ENCODE measurements around the gene ITCH. TPM values are rescaled to one million over a fixed set of nuclear protein-coding genes. Genes with fewer than 3 reads are reported as not detected.
"Not testable (repeated sequence)": the region's sequence is repeated elsewhere in the genome, so short reads cannot be mapped to it uniquely, and the experiment has no call there.

ITCH gene
- total RNA-seq, 1 experiment from 2014 or later = 44.4 TPM

- DNase-seq (ENCODE audit: low read depth, low spot score) = no peak
- in situ Hi-C loops (cut with HindIII; ENCODE audit: low pct_unique_long_range_greater_than_20kb, low sequenced_read_pairs) = no loop called here
Observed at GRCh38 chr20:34427784-34428183, 64.7 kb downstream of the ITCH start.

DNA sequence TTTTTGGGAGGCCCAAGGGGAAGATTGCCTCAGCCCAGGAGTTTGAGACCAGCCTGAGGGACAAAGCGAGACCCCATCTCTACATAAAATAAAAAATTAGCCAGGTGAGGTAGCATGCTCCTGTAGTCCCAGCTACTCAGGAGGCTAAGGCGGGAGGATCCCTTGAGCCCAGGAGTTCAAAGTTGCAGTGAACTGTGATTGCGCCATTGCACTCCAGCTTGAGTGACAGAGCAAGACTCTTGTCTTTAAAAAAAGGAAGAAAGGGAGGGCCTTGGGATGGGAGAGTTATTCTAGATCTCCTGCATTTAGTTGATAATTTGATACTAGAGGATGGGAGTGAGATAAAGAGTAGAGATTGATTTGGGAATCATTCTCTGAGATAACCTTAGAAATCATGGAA lies 68.1 kb downstream of the ITCH start:
- in situ Hi-C loops (cut with HindIII; ENCODE audit: low pct_unique_long_range_greater_than_20kb, low sequenced_read_pairs) = no loop called here
- no peak for DNase-seq (ENCODE audit: low read depth, low spot score)

DNA sequence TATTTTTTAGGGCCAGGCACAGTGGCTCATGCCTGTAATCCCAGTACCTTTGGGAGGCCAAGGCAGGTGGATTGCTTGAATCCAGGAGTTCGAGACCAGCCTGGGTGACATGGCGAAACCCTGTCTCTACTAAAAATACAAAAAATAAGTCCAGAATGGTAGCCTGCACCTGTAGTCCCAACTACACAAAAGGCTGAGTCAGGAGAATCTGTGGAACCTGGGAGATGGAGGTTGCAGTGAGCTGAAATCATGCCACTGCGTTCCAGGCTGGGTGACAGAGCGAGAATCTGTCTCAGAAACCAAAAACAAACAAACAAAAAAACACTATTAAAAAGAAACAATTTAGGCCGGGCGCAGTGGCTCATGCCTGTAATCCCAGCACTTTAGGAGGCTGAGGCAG lies 69.6 kb downstream of the ITCH start:
- DNase-seq (ENCODE audit: low read depth, low spot score); in situ Hi-C loops (cut with HindIII; ENCODE audit: low pct_unique_long_range_greater_than_20kb, low sequenced_read_pairs): not testable (repeated sequence)

GRCh38 chr20:34433391-34433790 lies 70.3 kb downstream of the ITCH start:
- in situ Hi-C loops (cut with HindIII; ENCODE audit: low pct_unique_long_range_greater_than_20kb, low sequenced_read_pairs) = no loop called here
- DNase-seq (ENCODE audit: low read depth, low spot score) = no peak

DNA sequence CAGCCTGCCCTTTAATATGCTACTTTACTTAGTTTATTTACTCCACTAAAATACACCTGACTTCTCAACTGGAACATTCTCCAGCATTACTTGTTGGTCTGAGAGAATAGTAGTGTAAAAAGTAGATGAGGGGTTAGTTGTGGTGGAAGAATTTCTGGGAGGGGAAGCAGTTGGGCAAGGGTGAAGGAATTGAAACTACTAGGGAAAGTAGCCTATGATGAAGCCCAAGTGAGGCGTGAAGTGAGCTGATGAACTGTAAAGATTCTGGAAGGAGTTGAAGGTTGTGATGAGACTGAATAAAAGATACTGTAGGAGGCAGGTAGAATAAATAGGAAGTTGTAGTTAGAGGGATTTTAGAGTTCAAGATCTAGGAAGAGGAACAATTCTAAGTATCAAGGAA lies 72.5 kb downstream of the ITCH start:
- no peak for DNase-seq (ENCODE audit: low read depth, low spot score)
- in situ Hi-C loops (cut with HindIII; ENCODE audit: low pct_unique_long_range_greater_than_20kb, low sequenced_read_pairs) = no loop called here

DNA sequence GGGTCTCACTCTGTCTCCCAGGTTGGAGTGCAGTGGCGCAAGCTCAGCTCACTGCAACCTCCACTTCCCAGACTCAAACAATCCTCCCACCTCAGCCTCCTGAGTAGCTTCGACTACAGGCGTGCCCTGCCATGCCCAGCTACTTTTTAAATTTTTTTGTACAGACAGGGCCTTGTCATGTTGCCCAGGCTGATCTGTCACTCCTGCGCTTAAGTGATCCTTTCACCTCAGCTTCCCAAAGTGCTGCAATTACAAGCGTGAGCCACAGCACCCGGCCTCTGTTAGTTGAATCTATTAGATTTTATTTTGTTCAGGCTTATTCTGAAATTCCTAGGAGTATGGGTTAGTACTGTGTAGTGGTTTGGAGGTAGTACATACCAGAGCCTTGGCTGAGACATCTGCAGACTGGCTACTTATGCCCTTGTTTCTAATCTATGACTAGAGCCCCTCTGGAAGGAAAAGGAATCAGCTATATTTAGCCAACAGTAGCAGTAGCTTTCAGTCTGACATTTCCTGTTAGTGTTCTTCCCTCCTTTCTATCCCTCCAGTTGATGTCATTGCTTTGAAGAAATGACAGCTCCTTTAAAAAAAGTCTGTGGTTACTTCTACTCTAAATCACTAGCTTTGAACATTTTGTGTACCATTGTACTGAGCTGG lies 74.4 kb downstream of the ITCH start:
- DNase-seq (ENCODE audit: low read depth, low spot score) = no peak
- in situ Hi-C loops (cut with HindIII; ENCODE audit: low pct_unique_long_range_greater_than_20kb, low sequenced_read_pairs) = no loop called here

GRCh38 chr20:34439168-34439567 lies 76.1 kb downstream of the ITCH start:
- in situ Hi-C loops (cut with HindIII; ENCODE audit: low pct_unique_long_range_greater_than_20kb, low sequenced_read_pairs) = no loop called here
- DNase-seq (ENCODE audit: low read depth, low spot score) = no peak

- in situ Hi-C loops (cut with HindIII; ENCODE audit: low pct_unique_long_range_greater_than_20kb, low sequenced_read_pairs); DNase-seq (ENCODE audit: low read depth, low spot score): not testable (repeated sequence)
Observed at GRCh38 chr20:34441423-34441822, 78.3 kb downstream of the ITCH start.

GRCh38 chr20:34443546-34443945 lies 80.5 kb downstream of the ITCH start:
- in situ Hi-C loops (cut with HindIII; ENCODE audit: low pct_unique_long_range_greater_than_20kb, low sequenced_read_pairs) = no loop called here
- no peak for DNase-seq (ENCODE audit: low read depth, low spot score)

DNA sequence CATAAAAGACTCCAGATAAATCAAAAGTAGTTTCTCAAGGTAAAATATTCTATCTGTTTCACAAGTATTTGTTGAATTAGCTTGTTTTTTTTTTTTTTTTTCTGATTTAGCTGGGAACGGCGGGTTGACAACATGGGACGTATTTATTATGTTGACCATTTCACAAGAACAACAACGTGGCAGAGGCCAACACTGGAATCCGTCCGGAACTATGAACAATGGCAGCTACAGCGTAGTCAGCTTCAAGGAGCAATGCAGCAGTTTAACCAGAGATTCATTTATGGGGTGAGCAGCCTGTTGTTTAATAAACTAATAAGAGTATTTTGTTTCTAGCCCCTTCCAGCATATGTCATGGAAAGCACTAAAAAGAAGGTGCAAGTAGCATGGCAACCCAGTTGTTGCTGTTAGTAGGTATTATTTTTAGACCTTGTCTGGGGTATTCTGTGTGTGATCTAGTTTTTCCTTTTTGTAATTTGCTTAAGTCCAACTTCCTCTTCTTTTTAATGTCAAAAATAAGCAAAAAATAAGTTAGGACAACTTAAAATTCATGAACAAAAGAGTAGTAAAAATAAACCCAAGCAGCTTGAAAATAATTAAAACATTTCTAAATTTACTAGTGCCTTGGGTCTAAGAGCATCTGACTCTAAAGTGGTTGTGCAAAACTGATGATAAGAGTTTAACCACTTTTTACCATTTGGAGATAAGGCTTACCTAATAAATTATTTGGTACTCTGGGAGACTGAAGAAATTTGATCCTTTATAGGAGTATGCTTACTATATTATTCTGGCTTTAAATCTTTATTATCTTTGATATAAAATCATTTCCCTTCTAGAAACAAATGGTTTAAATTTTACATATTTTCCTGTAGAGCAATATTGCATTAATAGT lies 82.3 kb downstream of the ITCH start:
- DNase-seq (ENCODE audit: low read depth, low spot score) = no peak
- in situ Hi-C loops (cut with HindIII; ENCODE audit: low pct_unique_long_range_greater_than_20kb, low sequenced_read_pairs) = no loop called here

GRCh38 chr20:34448517-34448916 lies 85.4 kb downstream of the ITCH start:
- in situ Hi-C loops (cut with HindIII; ENCODE audit: low pct_unique_long_range_greater_than_20kb, low sequenced_read_pairs) = no loop called here
- DNase-seq (ENCODE audit: low read depth, low spot score) = no peak

- in situ Hi-C loops (cut with HindIII; ENCODE audit: low pct_unique_long_range_greater_than_20kb, low sequenced_read_pairs) = no loop called here
Observed at GRCh38 chr20:34449674-34450592, 86.9 kb downstream of the ITCH start.

DNA sequence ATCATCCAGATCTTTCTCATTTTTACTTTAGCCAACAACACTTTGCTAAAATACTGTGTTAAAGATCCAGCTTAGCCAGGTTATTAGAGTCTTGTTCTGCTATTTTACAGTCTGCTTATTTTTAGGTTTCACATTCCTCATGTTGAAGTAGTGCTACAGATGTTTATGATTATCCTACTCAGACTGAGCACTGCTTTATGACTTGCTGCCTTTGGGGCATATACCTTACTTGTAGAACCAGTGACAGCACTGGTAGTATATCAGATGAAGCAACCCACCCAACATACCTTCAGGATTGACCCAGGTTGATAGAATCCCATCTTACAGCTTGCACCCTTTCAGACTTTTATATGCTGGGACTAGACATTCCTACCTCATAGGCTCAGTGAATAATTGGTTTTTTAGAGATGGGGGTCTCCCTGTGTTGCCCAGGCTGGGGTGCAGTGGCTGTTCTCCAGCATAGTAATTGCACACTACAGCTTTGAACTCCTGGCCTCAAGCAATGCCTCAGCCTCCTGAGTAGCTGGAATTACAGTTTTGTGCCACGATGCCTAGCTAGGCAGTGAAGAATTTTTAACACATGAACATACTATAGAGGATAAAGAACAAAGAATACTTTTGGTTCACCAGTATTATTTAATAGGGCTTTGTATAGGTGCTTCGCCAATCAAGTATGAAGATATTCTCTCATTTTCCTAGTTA lies 89.4 kb downstream of the ITCH start:
- DNase-seq (ENCODE audit: low read depth, low spot score) = no peak
- in situ Hi-C loops (cut with HindIII; ENCODE audit: low pct_unique_long_range_greater_than_20kb, low sequenced_read_pairs) = no loop called here

More at GRCh38 chr20:34449674-34450592, 86.9 kb downstream of the ITCH start:
- no peak for DNase-seq (ENCODE audit: low read depth, low spot score)

DNA sequence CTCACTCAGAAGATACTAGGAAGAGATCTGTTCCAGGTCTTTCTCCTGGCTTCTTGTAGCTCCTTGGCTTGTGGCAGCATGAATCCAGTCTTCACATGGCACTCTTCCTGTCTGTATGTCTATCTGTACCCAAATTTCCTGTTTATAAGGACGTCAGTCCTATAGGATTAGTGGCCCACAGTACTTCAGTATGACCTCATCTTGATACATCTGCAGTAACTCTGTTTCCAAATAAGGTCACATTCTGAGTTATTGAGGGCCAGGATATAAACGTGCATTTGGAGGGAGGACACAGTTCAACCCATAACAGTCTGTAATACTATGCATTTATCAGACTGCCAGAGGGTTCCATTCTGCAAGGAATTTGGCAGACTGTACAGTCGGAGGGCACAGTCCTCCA lies 95.6 kb downstream of the ITCH start:
- DNase-seq (ENCODE audit: low read depth, low spot score) = no peak
- in situ Hi-C loops (cut with HindIII; ENCODE audit: low pct_unique_long_range_greater_than_20kb, low sequenced_read_pairs) = no loop called here

GRCh38 chr20:34459209-34459897 lies 96.3 kb downstream of the ITCH start:
- no peak for DNase-seq (ENCODE audit: low read depth, low spot score)
- in situ Hi-C loops (cut with HindIII; ENCODE audit: low pct_unique_long_range_greater_than_20kb, low sequenced_read_pairs) = no loop called here

GRCh38 chr20:34461779-34462087 lies 98.7 kb downstream of the ITCH start:
- DNase-seq (ENCODE audit: low read depth, low spot score) = no peak
- in situ Hi-C loops (cut with HindIII; ENCODE audit: low pct_unique_long_range_greater_than_20kb, low sequenced_read_pairs) = no loop called here

- no peak for DNase-seq (ENCODE audit: low read depth, low spot score)
- in situ Hi-C loops (cut with HindIII; ENCODE audit: low pct_unique_long_range_greater_than_20kb, low sequenced_read_pairs) = no loop called here
Observed at GRCh38 chr20:34468951-34469350, 105.9 kb downstream of the ITCH start.
